Activated T-helper 17 cell treated with anti-CD3 and anti-CD28 coated beads, Interleukin-2, amount 50 U/mL, for 72 hours (primary cell): ENCODE measurements around the gene KSR1. TPM values are rescaled to one million over a fixed set of nuclear protein-coding genes. Genes with fewer than 3 reads are reported as not detected.
"Not testable (repeated sequence)": the region's sequence is repeated elsewhere in the genome, so short reads cannot be mapped to it uniquely, and the experiment has no call there.

Experiments
- ATAC-seq: fragments of 150-1000 bp; cut with Tn5 transposase; replicated peaks from 2 replicates; pipeline ENCODE4 v1.10.0; 2021; ENCODE audit warnings: mild to moderate bottlenecking, moderate library complexity
- H3K27ac Mint-ChIP-seq: one replicate; pipeline ENCODE4 v1.8.0; 2022; ENCODE audit warnings: mixed read lengths
- H3K27me3 Mint-ChIP-seq: one replicate; pipeline ENCODE4 v1.8.0; 2022; ENCODE audit warnings: mixed read lengths
- H3K36me3 Mint-ChIP-seq: one replicate; pipeline ENCODE4 v1.8.0; 2022; ENCODE audit warnings: low read depth, mild to moderate bottlenecking, mixed read lengths
- H3K4me1 Mint-ChIP-seq: one replicate; pipeline ENCODE4 v1.8.0; 2022; ENCODE audit warnings: mixed read lengths
- H3K4me3 Mint-ChIP-seq: one replicate; pipeline ENCODE4 v1.8.0; 2022; ENCODE audit warnings: mild to moderate bottlenecking, mixed read lengths
- H3K9me3 Mint-ChIP-seq: one replicate; pipeline ENCODE4 v1.8.0; 2022; ENCODE audit warnings: mixed read lengths
- total RNA-seq, 2 donors: library from RNA; stranded (reverse); gene quantifications; one replicate each; pipeline ENCODE4 v1.2.3, GENCODE V29; 2022

Gene KSR1
- total RNA-seq, 2 donors from 2014 or later: 46.1 to 52.6 TPM

DNA sequence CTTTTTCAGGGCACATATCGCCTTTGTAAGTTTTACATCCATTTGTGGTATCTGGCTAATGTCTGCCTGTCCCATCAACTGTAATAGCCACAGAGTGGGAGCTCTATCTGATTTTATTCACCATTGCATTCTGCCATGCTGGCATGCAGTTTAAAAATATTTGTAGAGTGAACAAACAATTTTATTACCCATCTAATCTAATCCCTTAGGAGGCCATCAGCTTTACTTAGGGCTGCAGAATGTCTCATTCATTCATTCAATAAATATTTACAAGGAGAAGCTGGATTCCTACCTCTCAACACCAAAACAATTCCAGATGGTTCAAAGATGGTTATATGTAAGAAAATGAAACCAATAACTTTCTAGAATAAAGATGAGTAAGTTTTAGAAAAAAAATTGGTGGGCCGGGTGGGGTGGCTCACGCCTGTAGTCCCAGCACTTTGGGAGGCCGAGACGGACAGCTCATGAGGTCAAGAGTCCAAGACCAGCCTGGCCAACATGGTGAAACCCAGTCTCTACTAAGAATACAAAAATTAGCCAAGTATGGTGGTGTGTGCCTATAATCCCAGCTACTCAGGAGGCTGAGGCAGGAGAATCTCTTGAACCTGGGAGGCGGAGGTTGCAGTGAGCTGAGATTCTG lies 20.7 kb upstream of the KSR1 start:
- H3K27ac Mint-ChIP-seq: not testable (repeated sequence)

DNA sequence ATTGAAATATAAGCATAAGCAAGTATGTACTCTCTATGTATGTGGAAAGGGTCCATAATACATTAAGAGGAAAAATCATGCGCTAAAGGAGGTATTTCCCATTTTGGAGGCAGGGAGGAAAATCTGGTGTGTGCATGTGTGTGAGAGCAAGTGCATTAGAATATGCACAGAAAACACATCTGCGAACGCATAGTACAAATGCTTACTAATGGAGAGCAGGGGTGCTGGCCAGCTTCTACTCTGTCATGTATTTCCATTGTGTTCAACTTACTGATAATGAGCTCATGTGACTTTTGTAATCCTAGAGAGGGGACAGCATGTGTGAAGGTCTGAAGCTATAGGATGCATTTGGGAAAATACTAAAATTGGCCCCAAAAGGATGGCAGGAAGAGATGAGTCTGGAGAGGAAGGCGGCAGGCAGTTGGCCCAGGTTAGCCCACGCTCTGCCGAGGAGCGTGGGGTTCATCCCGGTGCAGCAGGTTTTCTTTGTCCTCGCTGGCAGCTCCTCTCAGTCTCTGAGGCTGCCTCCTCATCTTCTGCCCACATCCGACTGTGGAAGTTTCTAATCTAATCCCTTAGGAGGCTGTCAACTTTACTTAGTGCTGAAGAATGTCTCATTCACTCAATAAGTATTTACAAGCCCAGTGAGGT lies 17.8 kb upstream of the KSR1 start:
- ATAC-seq: no peak
- no peaks in the 10 kb centered on the region for H3K4me1 Mint-ChIP-seq
- no peaks in the 10 kb centered on the region for H3K9me3 Mint-ChIP-seq
- H3K27me3 Mint-ChIP-seq: peaks cover 3% of the 10 kb centered on the region
- H3K36me3 Mint-ChIP-seq: no peaks in the 10 kb centered on the region
- no peak overlapping the region for H3K27ac Mint-ChIP-seq
- no peak overlapping the region for H3K4me3 Mint-ChIP-seq

More for the DNA sequence above, 20.7 kb upstream of the KSR1 start:
- not testable (repeated sequence) for H3K36me3 Mint-ChIP-seq, H3K4me1 Mint-ChIP-seq, H3K27me3 Mint-ChIP-seq, ATAC-seq, H3K9me3 Mint-ChIP-seq, H3K4me3 Mint-ChIP-seq

DNA sequence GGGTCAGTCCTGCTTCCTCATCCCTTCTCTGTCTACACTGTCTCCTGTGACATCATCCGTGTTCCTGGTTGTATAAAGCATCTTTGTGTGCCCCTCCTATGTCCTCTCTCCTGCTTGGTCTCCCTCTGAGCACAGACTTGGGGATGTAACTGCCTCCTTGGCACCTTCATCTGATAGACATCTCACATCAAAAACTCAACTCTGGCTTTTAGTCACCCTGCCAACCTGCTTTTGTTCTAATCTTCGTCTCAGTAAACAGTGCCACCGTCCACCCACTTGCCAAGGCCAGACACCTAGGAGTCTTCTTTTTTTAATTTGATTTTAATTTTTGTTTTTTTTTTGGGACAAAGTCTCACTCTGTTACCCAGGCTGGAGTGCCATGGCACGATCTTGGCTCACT lies 16.9 kb upstream of the KSR1 start:
- no peaks in the 10 kb centered on the region for H3K9me3 Mint-ChIP-seq
- H3K4me1 Mint-ChIP-seq: no peaks in the 10 kb centered on the region
- no peak overlapping the region for H3K4me3 Mint-ChIP-seq
- no peaks in the 10 kb centered on the region for H3K27me3 Mint-ChIP-seq
- H3K27ac Mint-ChIP-seq: no peak overlapping the region
- H3K36me3 Mint-ChIP-seq: no peaks in the 10 kb centered on the region
- ATAC-seq: peak; percentile 21

DNA sequence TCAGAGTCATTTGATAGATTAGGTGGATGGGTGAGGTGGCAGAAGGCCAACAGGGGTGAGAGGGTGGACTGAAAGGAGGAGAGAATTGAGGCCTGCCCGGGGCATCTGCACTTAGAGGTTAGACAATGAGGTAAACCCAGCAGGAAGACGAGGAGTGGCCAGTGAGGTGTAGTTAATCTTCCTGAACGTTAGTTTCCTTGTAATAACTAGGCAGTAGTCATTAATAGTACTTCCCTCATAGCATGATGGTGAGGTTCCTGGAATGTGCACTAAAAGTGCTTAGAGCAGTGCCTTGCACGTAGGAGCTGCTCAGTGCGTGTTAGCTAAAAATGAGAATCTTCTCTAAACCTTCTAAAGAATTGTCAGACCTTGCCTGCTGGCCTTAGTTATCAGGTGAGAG lies 13.5 kb upstream of the KSR1 start:
- Mint-ChIP-seq H3K4me3 (no peak overlapping the region), H3K27me3 (no peaks in the 10 kb centered on the region), H3K36me3 (no peaks in the 10 kb centered on the region), H3K4me1 (no peaks in the 10 kb centered on the region), H3K27ac (no peak overlapping the region), H3K9me3 (no peaks in the 10 kb centered on the region)
- no peak for ATAC-seq

DNA sequence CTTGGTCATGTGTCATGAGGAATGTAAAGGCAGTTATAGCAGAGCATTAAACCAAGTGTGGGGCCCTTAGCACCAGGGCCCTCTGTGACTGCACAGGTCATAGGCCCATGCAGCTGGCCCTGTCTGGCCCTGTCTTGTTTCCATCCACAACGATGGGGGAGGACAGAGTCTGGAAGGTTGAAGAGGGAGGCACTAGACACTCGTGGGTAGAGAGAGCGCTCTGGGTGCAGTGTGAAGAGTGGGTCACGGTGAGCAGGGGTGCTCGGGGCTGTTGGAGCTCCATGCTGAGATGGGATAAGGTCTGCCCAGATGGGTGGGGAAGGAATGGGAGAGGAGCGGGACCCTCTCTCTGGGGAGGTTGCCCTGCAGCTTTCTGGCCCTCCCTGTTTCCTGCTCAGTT lies 12.8 kb upstream of the KSR1 start:
- H3K36me3 Mint-ChIP-seq: no peaks in the 10 kb centered on the region
- no peaks in the 10 kb centered on the region for H3K9me3 Mint-ChIP-seq
- ATAC-seq: no peak
- no peaks in the 10 kb centered on the region for H3K27me3 Mint-ChIP-seq
- no peak overlapping the region for H3K4me3 Mint-ChIP-seq
- H3K27ac Mint-ChIP-seq: no peak overlapping the region
- no peaks in the 10 kb centered on the region for H3K4me1 Mint-ChIP-seq

DNA sequence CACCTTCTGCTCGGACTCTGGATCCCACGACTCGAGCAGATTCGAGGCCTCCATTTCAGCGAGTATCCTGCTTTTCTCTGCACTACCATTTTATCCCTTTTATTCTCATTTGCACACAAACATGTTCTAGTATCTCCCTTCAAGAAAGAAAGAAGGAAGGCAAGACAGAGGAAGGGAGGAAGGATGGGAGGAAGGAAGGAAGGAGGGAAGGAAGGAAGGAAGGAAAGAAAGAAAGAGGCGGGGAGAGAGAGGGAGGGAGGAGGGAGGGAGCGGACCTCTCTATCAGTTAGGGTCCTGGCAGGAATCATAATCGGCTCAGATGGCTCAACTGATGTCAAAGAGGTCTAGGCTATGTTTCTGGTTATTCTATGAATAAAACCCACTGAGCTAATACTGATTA lies 10.3 kb upstream of the KSR1 start:
- Mint-ChIP-seq H3K27ac (no peak overlapping the region), H3K9me3 (no peaks in the 10 kb centered on the region), H3K36me3 (no peaks in the 10 kb centered on the region), H3K4me3 (no peak overlapping the region), H3K27me3 (no peaks in the 10 kb centered on the region), H3K4me1 (no peaks in the 10 kb centered on the region)
- no peak for ATAC-seq

DNA sequence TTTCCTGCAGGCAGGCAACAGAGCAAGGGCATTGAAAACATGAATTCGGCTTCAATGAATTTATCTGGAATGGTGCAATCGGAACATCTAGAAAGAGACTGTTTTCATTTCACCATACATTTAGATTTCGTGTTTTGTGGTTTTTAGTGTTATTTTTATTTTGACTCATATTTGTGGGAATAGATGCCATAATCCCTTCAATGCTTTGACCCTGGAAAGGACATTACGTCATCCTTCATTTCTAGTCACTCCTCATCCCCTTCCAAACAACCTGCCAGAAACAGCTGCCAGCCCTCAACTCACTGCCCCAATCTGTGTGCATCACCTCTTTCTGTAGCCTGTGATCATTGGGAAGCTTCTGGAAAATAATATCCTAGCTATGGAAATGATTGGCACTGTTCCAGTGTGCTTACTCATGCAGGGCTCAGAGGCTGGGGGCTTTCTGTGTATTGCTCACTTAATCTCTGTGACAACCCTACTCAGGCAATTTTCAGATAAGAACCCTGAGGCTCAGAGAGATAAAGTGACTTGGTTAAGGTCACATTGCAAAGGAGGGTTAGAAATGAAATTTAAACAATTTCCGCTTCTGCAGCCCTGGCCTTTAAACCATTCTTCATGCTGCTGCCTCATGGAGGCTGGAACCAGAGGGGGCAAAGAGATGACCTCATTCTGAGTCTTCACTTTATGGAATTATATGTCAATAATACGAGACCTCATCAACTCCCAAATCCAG lies 9.5 kb upstream of the KSR1 start:
- H3K27me3 Mint-ChIP-seq: no peaks in the 10 kb centered on the region
- no peak for ATAC-seq
- no peaks in the 10 kb centered on the region for H3K4me1 Mint-ChIP-seq
- H3K27ac Mint-ChIP-seq: no peak overlapping the region
- H3K4me3 Mint-ChIP-seq: no peak overlapping the region
- H3K36me3 Mint-ChIP-seq: no peaks in the 10 kb centered on the region
- no peaks in the 10 kb centered on the region for H3K9me3 Mint-ChIP-seq

DNA sequence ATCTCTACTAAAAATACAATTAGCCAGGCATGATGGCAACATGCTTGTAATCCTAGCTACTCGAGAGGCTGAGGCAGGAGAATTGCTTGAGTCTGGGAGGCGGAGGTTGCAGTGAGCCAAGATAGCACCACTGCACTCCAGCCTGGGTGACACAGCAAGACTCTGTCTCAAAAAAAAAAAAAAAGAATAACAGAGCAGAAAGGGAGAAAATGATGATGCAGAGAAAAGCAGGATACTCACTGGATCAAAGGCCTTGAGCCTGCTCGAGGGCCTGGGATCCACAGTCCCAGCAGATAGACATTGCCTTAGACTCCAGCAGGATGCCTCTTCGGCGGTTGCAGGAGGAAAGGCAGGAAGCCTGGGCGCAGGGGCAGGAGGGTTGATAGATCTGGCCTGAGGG lies 7.7 kb upstream of the KSR1 start:
- not testable (repeated sequence) for H3K9me3 Mint-ChIP-seq, ATAC-seq, H3K4me1 Mint-ChIP-seq, H3K27ac Mint-ChIP-seq, H3K4me3 Mint-ChIP-seq, H3K36me3 Mint-ChIP-seq, H3K27me3 Mint-ChIP-seq

DNA sequence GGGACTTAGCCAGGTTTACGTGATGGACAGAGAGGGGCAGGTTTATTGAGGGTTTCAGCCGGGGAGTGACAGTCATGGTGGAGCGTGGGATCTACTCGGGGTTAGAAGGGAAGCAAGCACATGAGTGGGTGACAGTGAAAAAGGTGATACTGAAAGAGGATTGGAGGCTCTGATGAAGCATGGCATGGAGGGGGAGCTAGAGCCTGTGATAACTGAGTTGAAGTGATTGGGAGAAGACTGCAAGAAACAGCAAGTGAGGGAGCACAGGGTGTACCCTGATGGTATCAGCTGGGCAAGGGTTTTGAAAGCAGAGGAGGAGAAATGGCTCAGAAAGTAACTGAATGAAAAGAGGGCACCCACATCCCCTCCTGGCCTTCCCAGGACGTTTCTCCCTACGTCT lies 6.7 kb upstream of the KSR1 start:
- H3K27ac Mint-ChIP-seq: no peak overlapping the region
- peaks cover 5% of the 10 kb centered on the region for H3K4me1 Mint-ChIP-seq
- no peaks in the 10 kb centered on the region for H3K9me3 Mint-ChIP-seq
- no peak for ATAC-seq
- H3K27me3 Mint-ChIP-seq: no peaks in the 10 kb centered on the region
- H3K36me3 Mint-ChIP-seq: no peaks in the 10 kb centered on the region
- H3K4me3 Mint-ChIP-seq: no peak overlapping the region

DNA sequence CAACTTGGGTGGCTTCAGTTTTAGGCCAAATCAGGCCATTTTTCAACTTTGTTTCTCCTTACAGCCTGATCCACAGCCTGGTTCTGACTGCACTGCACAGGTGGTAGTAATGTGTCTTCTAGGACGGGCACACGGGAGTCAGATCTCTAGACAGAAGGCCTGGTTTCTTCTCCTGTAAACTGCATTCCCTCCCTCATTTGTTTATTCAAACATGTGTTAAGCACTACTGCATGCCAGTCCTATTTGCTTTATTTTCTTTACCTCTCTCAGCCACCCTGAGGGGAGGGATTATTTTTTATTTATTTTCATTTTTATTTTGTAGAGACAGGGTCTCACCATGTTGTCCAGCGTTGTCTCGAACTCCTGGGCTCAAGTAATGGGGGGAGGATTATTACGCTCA lies 6.3 kb upstream of the KSR1 start:
- no peaks in the 10 kb centered on the region for H3K9me3 Mint-ChIP-seq
- H3K27ac Mint-ChIP-seq: no peak overlapping the region
- no peaks in the 10 kb centered on the region for H3K36me3 Mint-ChIP-seq
- H3K4me3 Mint-ChIP-seq: no peak overlapping the region
- peaks cover 8% of the 10 kb centered on the region for H3K4me1 Mint-ChIP-seq
- ATAC-seq: no peak
- no peaks in the 10 kb centered on the region for H3K27me3 Mint-ChIP-seq

DNA sequence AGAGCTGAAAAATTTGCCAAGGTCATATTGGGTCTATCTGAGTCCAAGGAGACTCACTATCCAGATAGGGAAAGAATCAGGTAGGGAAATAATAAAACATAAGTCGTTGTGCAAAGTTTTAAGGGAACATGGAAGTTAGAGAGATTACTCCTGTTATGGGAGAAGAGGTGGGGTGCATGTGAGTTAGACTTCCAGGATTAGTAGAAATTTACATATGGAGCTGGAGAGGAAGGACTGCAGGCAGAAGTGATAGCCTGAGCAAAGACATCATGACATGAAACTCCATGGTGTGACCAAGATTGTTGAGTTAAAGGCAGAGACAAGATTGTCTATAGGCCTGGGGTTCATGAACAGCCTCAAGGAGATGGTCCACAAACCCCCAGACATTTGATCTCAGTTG lies 5.8 kb upstream of the KSR1 start:
- Mint-ChIP-seq H3K9me3 (no peaks in the 10 kb centered on the region), H3K27ac (no peak overlapping the region), H3K36me3 (no peaks in the 10 kb centered on the region), H3K4me3 (no peak overlapping the region), H3K4me1 (peaks cover 12% of the 10 kb centered on the region), H3K27me3 (no peaks in the 10 kb centered on the region)
- ATAC-seq: no peak

DNA sequence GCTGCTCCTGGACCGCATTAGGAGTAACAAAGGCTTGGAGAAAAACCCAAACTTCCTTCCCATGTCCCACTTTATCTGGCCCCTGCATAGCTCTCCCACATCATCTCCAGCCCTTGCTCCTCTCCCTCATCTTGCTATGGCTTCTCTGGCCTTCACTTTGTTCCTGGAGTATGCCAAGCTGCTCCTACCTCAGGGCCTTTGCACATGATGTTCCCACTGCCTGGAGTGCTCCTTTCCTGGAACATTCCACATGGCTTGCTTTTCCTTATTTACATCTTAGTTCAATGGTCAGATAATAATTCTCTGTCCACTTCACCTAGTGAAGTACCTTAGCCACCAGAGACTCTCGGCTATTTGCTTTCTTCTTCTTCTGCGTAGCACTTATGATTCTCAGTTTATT lies 4.3 kb upstream of the KSR1 start:
- no peak overlapping the region for H3K27ac Mint-ChIP-seq

DNA sequence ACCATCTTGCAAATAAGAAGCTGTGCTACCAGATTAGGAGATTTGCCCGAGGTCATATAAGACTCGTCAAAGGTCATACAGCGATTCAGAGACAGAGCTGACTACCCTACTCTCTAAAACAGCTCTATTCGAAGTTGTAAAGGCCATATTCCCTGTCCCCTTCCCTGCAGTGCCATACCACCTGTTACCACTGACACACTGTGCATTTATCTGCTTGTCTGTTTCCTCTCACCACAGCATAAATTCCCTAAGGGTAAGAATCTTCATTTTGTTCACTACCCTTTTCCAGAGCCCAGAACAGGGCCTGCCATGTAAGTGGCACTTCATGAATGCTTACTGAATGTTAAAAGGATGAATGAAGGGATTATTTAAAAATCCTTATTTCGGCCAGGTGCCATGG lies 3.4 kb upstream of the KSR1 start:
- ATAC-seq: no peak
- Mint-ChIP-seq H3K36me3 (peaks cover 8% of the 10 kb centered on the region), H3K4me3 (no peak overlapping the region), H3K27me3 (no peaks in the 10 kb centered on the region), H3K27ac (no peak overlapping the region), H3K9me3 (no peaks in the 10 kb centered on the region), H3K4me1 (peaks cover 15% of the 10 kb centered on the region)

More for the DNA sequence above, 4.3 kb upstream of the KSR1 start:
- H3K36me3 Mint-ChIP-seq: no peaks in the 10 kb centered on the region
- H3K9me3 Mint-ChIP-seq: no peaks in the 10 kb centered on the region
- no peaks in the 10 kb centered on the region for H3K27me3 Mint-ChIP-seq
- no peak overlapping the region for H3K4me3 Mint-ChIP-seq
- ATAC-seq: no peak
- H3K4me1 Mint-ChIP-seq: peaks cover 15% of the 10 kb centered on the region

DNA sequence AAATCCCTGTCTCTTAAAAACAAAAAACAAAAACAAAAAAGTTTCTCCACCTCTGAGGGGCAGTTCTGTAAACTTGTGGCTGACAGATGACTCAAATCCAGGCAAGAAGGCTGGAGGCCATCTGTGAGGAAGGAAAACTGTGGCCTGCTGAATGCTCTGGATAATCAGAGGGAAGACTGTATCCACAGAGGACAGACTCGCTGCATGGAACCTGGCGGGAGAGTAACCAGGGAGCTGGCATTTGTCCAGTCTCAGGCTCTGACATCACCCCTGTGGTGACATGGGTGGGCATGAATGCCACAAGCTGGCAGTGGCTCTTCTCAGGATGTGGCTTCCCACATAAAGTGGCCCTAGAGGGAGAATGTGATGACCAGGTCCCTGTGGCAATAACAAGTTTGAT lies 2.8 kb upstream of the KSR1 start:
- H3K4me1 Mint-ChIP-seq: peaks cover 15% of the 10 kb centered on the region
- no peak overlapping the region for H3K27ac Mint-ChIP-seq
- H3K27me3 Mint-ChIP-seq: no peaks in the 10 kb centered on the region
- no peak overlapping the region for H3K4me3 Mint-ChIP-seq
- H3K9me3 Mint-ChIP-seq: no peaks in the 10 kb centered on the region
- peaks cover 10% of the 10 kb centered on the region for H3K36me3 Mint-ChIP-seq
- ATAC-seq: no peak

DNA sequence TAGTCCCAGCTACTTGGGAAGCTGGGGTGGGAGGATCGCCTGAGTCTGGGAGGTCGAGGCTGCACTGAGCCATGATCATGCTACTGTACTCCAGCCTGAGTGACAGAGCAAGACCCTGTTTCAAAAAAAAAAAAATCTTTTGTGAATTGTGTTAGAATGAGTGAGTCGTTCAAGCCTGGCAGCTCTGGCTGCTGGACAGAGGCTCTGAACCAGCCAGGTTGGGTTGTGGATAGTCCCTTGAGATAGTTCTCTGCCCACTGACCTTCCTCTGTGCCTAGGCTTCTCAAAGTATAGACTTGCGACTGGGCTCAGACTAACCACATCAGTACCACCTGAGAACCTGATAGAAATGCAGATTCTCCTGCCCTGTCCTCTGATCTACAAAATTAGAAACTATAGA lies 2.2 kb upstream of the KSR1 start:
- no peaks in the 10 kb centered on the region for H3K27me3 Mint-ChIP-seq
- no peak overlapping the region for H3K27ac Mint-ChIP-seq
- peaks cover 10% of the 10 kb centered on the region for H3K36me3 Mint-ChIP-seq
- H3K9me3 Mint-ChIP-seq: no peaks in the 10 kb centered on the region
- no peak for ATAC-seq
- peaks cover 15% of the 10 kb centered on the region for H3K4me1 Mint-ChIP-seq
- H3K4me3 Mint-ChIP-seq: peak overlapping the region; percentile 4
